ENCODE results near the gene STAT1.

GRCh38 chr2:190947711-190948251 lies 66.2 kb downstream of the STAT1 start:
- no peak for TF ChIP-seq CTCF (optimal IDR thresholded peaks at IDR 0.05 in 1 of 3, IDR thresholded peaks at IDR 0.05 in 1 of 3, conservative IDR thresholded peaks at IDR 0.05 in 1 of 3; ENCODE audit: extremely low read depth in 1 of 3, insufficient read depth in 2 of 3, low read length in 3 of 3)
- no peak for TF ChIP-seq EZH2 (IDR thresholded peaks at IDR 0.05; ENCODE audit: low read length)

Data from keratinocyte (primary cell).